ES-I3 (cell line): ENCODE data around the gene MACROD2.

Experiments
- H3K36me3 ChIP-seq: 2 replicates; pipeline ENCODE4 v1.6.1; 2013; ENCODE audit warnings: mild to moderate bottlenecking, low read length, control low read depth, moderate library complexity; ENCODE audit not compliant: insufficient read depth
- H3K4me1 ChIP-seq: 2 replicates; pipeline ENCODE4 v1.6.1; 2013; ENCODE audit warnings: mild to moderate bottlenecking, control low read depth, low read length; ENCODE audit not compliant: insufficient read depth
- H3K9ac ChIP-seq: 2 replicates; pipeline ENCODE4 v1.6.1; 2013; ENCODE audit warnings: low read depth, mild to moderate bottlenecking, low read length, moderate library complexity
- H3K9me3 ChIP-seq: 2 replicates; pipeline ENCODE4 v1.6.1; 2013; ENCODE audit warnings: mild to moderate bottlenecking, low read length, moderate library complexity; ENCODE audit not compliant: control insufficient read depth, insufficient read depth

The MACROD2 gene

DNA sequence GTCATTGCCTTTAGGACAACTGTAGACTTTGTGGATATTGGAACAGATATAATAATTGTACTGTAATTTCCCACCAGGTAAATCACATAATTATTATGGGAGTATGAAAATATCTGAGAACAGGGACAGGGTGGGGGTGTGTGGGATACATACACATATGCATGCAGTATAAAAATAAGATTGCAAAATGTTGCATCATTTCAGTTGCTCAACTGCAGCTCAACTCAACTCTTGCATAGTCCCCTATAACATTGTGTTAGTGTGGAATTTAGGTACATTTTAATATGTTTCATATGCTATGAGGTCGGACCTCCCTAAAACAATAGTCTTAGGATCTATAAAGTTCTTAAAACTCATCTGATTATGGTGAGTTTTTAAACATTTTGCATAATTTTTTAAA is 617.1 kb downstream of the MACROD2 start:
- no peaks in the 10 kb centered on the region for H3K36me3 ChIP-seq
- H3K9ac ChIP-seq, result no peak overlapping the region
- H3K4me1 ChIP-seq, result peaks cover 8% of the 10 kb centered on the region; the same call in 1 of the 2 replicates
- no peaks in the 10 kb centered on the region for H3K9me3 ChIP-seq

DNA sequence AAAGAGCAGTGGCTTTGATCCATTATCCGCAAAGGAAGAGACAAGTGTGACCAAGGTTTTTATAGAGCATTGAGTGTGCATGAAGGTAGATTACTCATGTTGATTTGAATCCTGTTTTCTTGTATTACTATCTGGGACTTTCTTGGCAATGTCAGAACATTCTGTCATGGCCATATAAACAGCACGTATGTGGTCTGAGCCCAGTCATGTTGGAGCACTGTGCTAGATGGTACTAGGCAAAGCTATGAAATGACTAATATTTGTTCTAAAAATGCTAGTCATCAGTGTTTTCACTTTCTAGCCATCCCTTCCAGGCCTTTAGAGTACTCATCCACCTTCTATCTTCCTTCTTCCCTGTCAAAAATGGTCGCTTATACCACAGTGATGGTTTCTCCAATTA is 620.7 kb downstream of the MACROD2 start:
- Histone ChIP-seq H3K4me1 (peaks cover 6% of the 10 kb centered on the region; the same call in 1 of the 2 replicates), H3K36me3 (no peaks in the 10 kb centered on the region), H3K9me3 (no peaks in the 10 kb centered on the region), H3K9ac (no peak overlapping the region)

DNA sequence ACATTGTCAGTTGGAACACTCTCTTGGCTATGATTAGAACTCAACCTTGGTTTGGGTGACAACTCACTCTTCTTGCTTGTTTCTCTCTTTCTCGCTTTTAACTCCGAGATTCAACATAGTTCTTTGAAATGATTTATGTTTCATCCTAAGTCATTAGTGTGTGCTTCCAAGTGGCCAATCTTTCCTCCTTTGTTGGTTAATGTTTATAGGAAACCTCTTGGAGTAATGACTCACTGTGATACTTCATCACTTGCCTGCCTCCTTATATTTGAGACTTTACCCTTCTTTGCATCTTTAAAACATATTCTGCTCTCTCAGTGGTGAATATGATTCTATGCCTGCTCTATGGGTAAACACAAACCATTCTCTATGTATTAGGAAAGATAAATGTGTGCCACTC is 621.8 kb downstream of the MACROD2 start:
- H3K4me1 ChIP-seq, result peaks cover 3% of the 10 kb centered on the region; the same call in 1 of the 2 replicates
- no peak overlapping the region for H3K9ac ChIP-seq
- H3K36me3 ChIP-seq, result no peaks in the 10 kb centered on the region
- H3K9me3 ChIP-seq, result no peaks in the 10 kb centered on the region

DNA sequence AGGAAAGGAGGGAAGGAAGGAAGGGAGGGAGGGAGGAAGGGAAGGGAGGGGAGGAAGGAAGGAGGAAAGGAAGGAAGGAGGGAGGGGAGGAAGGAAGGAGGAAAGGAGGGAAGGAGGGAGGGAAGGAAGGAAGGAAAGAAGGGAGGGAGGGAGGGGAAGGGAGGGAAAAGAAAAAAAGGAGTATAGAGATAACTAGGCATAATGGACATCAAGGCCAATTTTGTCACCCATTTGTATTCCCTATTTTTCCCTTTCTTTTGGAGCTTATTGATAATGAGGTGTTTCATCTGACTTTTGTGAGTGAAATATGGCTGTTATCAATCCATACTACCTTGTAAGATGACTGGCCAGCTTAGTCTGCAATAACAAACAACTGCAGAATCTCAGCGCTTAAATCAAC is 624.1 kb downstream of the MACROD2 start:
- Histone ChIP-seq H3K4me1 (peaks cover 3% of the 10 kb centered on the region; the same call in 1 of the 2 replicates), H3K9me3 (no peaks in the 10 kb centered on the region), H3K36me3 (no peaks in the 10 kb centered on the region), H3K9ac (no peak overlapping the region)

DNA sequence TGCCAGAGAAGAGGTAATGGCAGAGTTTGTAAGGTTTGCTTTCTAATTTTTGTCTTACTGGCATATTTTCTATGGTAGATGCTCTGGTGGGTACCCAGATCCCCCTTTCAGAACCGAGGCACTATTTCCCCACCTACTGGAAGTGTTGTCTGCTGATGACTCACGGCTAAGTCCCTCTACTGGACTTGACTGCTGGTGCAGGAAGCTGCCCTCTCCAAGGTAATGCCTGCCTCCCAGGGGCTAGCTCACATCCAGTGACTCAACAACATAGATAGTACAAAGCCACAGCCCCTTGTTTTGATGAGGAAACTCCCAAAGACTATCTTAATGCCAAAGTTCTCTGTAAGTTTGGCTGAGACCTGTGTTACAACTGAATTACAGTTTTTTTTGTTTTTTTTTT is 627.5 kb downstream of the MACROD2 start:
- H3K9ac ChIP-seq, result no peak overlapping the region
- peaks cover 3% of the 10 kb centered on the region; the same call in 1 of the 2 replicates for H3K4me1 ChIP-seq
- H3K36me3 ChIP-seq, result no peaks in the 10 kb centered on the region
- H3K9me3 ChIP-seq, result no peaks in the 10 kb centered on the region

DNA sequence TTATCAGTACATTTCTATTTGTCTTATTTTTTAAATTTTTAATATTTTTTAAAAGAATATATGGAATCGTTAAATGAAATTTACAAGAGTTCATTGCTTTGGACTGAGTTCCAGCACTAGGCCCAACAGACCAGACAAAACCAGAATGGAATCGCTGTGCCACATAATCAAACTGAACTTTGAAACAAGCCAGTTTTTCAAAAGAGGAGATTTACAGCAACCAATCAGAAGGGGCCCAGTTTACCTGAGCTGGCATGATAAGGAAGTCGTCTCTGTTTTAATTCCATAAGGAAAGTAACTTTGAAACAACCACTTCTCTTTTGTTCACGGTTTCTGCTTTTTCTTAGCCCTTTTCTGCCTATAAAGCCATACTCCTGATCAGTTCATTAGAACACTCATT is 635.7 kb downstream of the MACROD2 start:
- no peaks in the 10 kb centered on the region for H3K36me3 ChIP-seq
- H3K9ac ChIP-seq, result no peak overlapping the region
- H3K9me3 ChIP-seq, result no peaks in the 10 kb centered on the region
- H3K4me1 ChIP-seq, result no peaks in the 10 kb centered on the region

DNA sequence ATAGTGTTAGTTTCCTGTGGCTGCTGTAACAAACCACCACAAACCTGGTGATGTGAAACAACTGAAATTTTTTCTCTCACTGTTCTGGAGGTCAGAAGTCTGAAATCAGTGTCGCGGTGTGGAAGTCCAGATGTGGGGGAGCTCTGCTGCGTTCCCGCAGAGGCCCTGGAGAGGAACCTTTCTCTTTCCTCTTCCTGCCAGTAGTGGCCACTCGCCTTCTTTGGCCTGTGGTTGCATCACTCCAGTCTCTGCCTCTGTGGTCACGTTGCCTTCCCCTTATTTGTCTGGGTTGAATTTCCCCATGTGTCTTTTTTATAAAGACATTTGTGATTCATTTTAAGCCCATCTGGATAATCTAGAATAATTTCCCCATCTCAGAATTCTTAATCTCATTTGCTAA is 637.6 kb downstream of the MACROD2 start:
- H3K9ac ChIP-seq, result no peak overlapping the region
- no peaks in the 10 kb centered on the region for H3K9me3 ChIP-seq
- no peaks in the 10 kb centered on the region for H3K4me1 ChIP-seq
- H3K36me3 ChIP-seq, result no peaks in the 10 kb centered on the region

DNA sequence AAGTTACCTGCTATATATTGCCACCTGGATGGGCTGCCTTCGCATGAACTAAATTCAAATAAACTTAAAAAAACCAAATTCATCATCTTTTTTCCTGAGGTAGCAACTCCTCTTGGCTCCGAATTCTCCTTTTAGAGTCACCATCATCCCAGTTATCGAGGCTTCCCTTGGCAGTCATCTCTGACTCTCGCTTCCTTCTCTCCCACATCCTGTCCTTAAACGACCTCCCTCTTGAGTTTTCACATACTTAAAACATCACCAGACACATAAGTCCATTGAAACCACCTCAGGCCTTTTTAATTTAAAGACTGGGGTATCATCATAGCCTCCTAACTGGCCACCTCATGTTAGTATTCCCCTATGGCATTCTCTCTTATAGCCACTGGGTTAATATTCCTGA is 638.2 kb downstream of the MACROD2 start:
- no peaks in the 10 kb centered on the region for H3K4me1 ChIP-seq
- no peaks in the 10 kb centered on the region for H3K9me3 ChIP-seq
- no peak overlapping the region for H3K9ac ChIP-seq
- no peaks in the 10 kb centered on the region for H3K36me3 ChIP-seq

DNA sequence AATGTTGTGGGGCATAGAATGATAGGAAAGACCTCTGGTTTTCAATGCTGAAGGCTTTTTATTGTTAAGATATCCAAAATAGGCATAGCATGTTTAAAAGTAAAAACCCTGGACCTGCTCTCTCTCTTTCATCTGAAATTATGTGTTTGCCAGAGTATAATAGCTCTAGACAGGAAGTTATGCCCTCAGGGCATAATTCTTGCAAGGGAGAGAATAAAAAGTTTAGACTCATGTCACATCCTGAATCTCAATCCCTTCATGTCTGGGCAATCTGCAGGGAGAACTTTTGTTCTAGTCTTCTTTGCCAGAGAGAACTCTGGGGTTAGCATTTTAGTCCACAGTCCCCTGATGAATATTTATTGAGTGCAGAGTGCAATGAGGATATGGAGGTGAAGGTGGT is 639.3 kb downstream of the MACROD2 start:
- no peaks in the 10 kb centered on the region for H3K4me1 ChIP-seq
- H3K36me3 ChIP-seq, result no peaks in the 10 kb centered on the region
- no peak overlapping the region for H3K9ac ChIP-seq

DNA sequence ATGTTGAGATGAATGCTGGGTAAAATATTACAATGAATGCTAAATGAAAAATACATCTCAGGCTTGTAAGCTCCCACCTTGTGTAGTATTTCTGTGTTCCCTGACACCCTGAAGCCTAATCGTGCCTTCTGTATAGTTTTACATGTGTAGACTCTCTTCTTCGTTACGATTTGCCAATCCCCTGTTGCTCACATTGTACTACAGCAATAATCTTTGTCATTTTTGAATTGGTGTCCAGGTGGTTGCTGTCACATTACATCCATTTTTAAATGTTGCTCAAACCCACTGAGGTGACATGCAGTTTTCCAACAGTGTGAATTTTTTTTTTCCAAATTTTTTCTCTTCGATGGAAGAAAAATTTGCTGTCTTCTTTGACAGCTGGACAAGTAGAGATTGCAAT is 642.1 kb downstream of the MACROD2 start:
- H3K9me3 ChIP-seq, result no peaks in the 10 kb centered on the region
- H3K4me1 ChIP-seq, result no peaks in the 10 kb centered on the region
- no peaks in the 10 kb centered on the region for H3K36me3 ChIP-seq
- no peak overlapping the region for H3K9ac ChIP-seq

More for the DNA sequence above, 639.3 kb downstream of the MACROD2 start:
- no peaks in the 10 kb centered on the region for H3K9me3 ChIP-seq

DNA sequence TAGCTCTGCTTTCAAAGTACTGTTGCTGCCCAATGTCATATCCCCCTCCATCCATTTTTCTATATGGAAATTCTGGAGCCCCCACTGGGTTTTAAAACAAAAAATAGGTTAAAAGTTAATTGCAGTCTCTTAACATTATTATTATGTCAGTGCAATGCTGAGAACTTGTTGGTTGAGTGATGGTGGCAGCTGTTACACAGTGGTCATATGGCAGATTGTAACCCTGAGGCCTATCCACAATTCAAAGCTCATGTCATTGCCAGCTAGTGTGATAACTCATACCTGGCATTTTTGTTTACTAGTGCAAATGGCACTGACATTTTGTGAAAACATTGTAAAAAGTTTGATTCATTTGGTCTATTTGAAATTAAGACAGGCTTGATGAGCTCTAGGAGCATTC is 647.8 kb downstream of the MACROD2 start:
- Histone ChIP-seq H3K4me1 (no peaks in the 10 kb centered on the region), H3K9ac (no peak overlapping the region), H3K36me3 (no peaks in the 10 kb centered on the region), H3K9me3 (no peaks in the 10 kb centered on the region)

DNA sequence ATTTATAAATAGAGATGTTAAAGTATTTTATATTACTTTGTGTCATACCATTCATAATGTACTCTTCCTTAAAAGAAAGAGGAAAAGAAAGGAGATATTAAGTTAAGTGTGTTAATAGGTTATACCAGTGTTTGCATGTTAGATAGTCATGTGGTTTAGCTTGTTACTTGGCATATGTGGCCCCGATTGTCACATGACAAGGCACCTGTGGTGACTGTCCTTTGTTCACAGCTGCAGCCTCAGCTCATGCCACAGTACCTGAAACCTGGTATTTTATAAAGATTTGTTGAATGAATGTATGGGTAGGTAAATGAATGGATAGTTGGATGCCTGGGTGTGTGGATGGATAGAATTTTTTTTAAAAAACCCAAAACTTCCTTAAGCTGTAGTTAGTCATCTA is 648.2 kb downstream of the MACROD2 start:
- no peak overlapping the region for H3K9ac ChIP-seq
- H3K4me1 ChIP-seq, result no peaks in the 10 kb centered on the region
- no peaks in the 10 kb centered on the region for H3K36me3 ChIP-seq
- H3K9me3 ChIP-seq, result no peaks in the 10 kb centered on the region

DNA sequence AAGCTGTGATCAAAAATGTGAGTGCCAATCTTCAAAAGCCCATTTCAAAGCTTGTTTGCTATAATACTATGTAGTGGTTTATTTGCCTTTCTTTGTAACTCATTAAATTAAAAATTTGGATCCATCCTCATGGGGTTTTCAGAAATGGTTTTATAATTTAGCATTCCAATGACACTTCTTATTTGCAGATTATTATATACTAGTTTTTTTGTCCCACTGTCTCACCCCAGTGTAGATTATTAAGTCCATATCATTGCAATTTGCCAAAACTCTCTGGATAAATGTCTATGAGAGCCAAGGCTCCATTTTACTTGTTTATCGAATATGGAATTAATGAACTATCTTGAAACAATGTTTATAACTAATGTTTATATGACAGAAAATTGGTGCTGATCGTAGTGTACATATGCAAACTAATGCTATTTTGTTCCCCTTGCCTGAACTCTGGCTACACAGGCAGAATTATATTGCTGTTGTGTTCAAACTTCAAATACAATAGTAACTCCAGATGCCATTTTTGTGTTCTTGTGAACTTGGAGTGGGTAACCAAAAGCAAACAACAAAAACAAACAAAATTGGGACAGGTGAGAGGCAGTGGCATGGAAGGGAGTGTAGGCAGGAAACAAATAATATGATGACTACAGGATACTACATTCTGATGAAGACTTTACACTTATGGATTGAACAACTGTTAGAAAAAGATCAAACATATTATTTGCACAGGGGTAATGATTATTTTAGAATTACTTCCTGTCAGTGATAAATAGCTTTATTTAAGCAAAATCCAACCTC is 649.2 kb downstream of the MACROD2 start:
- Histone ChIP-seq H3K36me3 (no peaks in the 10 kb centered on the region), H3K4me1 (no peaks in the 10 kb centered on the region), H3K9me3 (no peaks in the 10 kb centered on the region), H3K9ac (no peak overlapping the region)

DNA sequence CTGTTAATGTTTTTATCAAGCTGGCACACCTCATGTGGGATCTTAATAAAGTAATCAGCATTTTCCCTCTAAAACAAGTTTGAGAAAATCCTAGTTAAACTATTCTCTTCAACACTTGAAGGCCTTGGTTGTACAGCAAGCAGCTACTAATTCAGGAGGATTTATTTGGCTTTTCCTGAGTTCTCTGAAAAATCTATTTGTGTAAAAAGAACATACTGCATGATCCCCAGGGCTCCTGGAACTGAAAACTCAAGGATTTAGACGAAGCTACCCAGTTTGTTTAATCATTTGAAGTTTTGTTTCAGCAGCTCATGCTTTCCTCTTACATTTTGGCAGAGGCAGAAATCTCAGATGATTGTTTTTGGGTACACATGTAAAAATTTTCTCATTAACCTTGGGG is 651.7 kb downstream of the MACROD2 start:
- H3K9me3 ChIP-seq, result no peaks in the 10 kb centered on the region
- no peak overlapping the region for H3K9ac ChIP-seq
- no peaks in the 10 kb centered on the region for H3K36me3 ChIP-seq
- H3K4me1 ChIP-seq, result no peaks in the 10 kb centered on the region

DNA sequence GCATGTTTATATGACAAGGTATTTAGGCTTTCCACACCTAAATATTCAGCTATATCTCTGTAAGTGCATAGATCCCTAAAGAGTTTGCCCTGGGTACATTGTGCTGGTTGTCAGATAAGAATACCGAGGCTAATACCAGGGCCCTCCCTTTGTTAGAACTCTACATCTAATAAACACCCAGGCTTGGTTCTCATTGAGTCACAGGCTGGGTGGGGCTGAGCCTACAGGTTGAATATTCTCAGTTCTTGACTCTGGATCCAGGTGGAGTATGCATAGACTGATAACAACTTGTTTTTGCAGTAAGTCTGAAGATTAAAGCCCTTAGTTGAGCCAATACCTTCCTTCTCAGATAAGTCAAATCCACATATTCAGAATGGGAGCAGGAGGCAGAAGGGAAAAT is 654.3 kb downstream of the MACROD2 start:
- no peaks in the 10 kb centered on the region for H3K36me3 ChIP-seq
- no peak overlapping the region for H3K9ac ChIP-seq
- H3K4me1 ChIP-seq, result no peaks in the 10 kb centered on the region
- no peaks in the 10 kb centered on the region for H3K9me3 ChIP-seq
